H9 (cell line): ENCODE results near the gene DGKB. TPM values are rescaled to one million over a fixed set of nuclear protein-coding genes. Genes with fewer than 3 reads are reported as not detected.

Experiments
- DNase-seq: peaks from one replicate; pipeline ENCODE4 v3.0.0-alpha.2; 2017
- H2AFZ ChIP-seq: one replicate; pipeline ENCODE4 v1.6.1; 2013; ENCODE audit warnings: mild to moderate bottlenecking, low read length, control low read depth, moderate library complexity
- H2AK5ac ChIP-seq: 2 replicates; pipeline ENCODE4 v1.6.1; 2013; ENCODE audit warnings: low read length, control low read depth, mixed read lengths; ENCODE audit not compliant: insufficient read length
- H2BK120ac ChIP-seq: one replicate; pipeline ENCODE4 v1.6.1; 2013; ENCODE audit warnings: low read depth, mild to moderate bottlenecking, low read length, control low read depth, inconsistent platforms; ENCODE audit not compliant: poor library complexity, severe bottlenecking
- H2BK12ac ChIP-seq: 2 replicates; pipeline ENCODE4 v1.6.1; 2013; ENCODE audit warnings: low read length, control low read depth, mixed read lengths, low read depth; ENCODE audit not compliant: insufficient read length
- H2BK15ac ChIP-seq: 2 replicates; pipeline ENCODE4 v1.6.1; 2013; ENCODE audit warnings: low read depth, low read length, control low read depth
- H2BK20ac ChIP-seq: one replicate; pipeline ENCODE4 v1.6.1; 2013; ENCODE audit warnings: low read depth, mild to moderate bottlenecking, low read length, control low read depth, inconsistent platforms; ENCODE audit not compliant: poor library complexity, severe bottlenecking
- H2BK5ac ChIP-seq: 2 replicates; pipeline ENCODE4 v1.6.1; 2013; ENCODE audit warnings: low read length, control low read depth, mixed read lengths; ENCODE audit not compliant: insufficient read length
- H3K14ac ChIP-seq: 2 replicates; pipeline ENCODE4 v1.6.1; 2013; ENCODE audit warnings: low read length, control low read depth; ENCODE audit not compliant: insufficient read depth
- H3K18ac ChIP-seq: 2 replicates; pipeline ENCODE4 v1.6.1; 2013; ENCODE audit warnings: low read depth, mild to moderate bottlenecking, mixed read lengths, low read length, control low read depth; ENCODE audit not compliant: insufficient read length
- H3K23ac ChIP-seq: 2 replicates; pipeline ENCODE4 v1.6.1; 2013; ENCODE audit warnings: low read length, control low read depth, mixed read lengths, low read depth; ENCODE audit not compliant: insufficient read length
- H3K23me2 ChIP-seq: 2 replicates; pipeline ENCODE4 v1.6.1; 2013; ENCODE audit warnings: low read depth, mild to moderate bottlenecking, mixed read lengths, low read length, control low read depth; ENCODE audit not compliant: insufficient read length, poor library complexity, severe bottlenecking
- H3K27ac ChIP-seq: 2 replicates; pipeline ENCODE4 v1.5.1; 2013; ENCODE audit warnings: low read length, control low read depth, mixed read lengths, low read depth; ENCODE audit not compliant: insufficient read length
- H3K27me3 ChIP-seq: 2 replicates; pipeline ENCODE4 v1.6.1; 2013; ENCODE audit warnings: low read length, control low read depth, inconsistent platforms; ENCODE audit not compliant: insufficient read depth
- H3K4ac ChIP-seq: 2 replicates; pipeline ENCODE4 v1.6.1; 2013; ENCODE audit warnings: low read depth, mild to moderate bottlenecking, control low read depth, inconsistent platforms, low read length, moderate library complexity
- H3K4me1 ChIP-seq: 2 replicates; pipeline ENCODE4 v1.6.1; 2013; ENCODE audit warnings: low read length, control low read depth, inconsistent platforms; ENCODE audit not compliant: insufficient read depth
- H3K4me2 ChIP-seq: 2 replicates; pipeline ENCODE4 v1.6.1; 2013; ENCODE audit warnings: low read length, control low read depth, mixed read lengths; ENCODE audit not compliant: insufficient read length, insufficient read depth
- H3K56ac ChIP-seq: 2 replicates; pipeline ENCODE4 v1.6.1; 2013; ENCODE audit warnings: low read depth, mild to moderate bottlenecking, mixed read lengths, low read length, control low read depth; ENCODE audit not compliant: insufficient read length
- H3K79me1 ChIP-seq: 2 replicates; pipeline ENCODE4 v1.6.1; 2013; ENCODE audit warnings: low read depth, mild to moderate bottlenecking, moderate library complexity, low read length, control low read depth, inconsistent platforms; ENCODE audit not compliant: insufficient read depth, poor library complexity, severe bottlenecking
- H3K79me2 ChIP-seq: 2 replicates; pipeline ENCODE4 v1.6.1; 2013; ENCODE audit warnings: low read length, control low read depth, inconsistent platforms; ENCODE audit not compliant: insufficient read depth
- H3K9ac ChIP-seq: 2 replicates; pipeline ENCODE4 v1.6.1; 2013; ENCODE audit warnings: low read length, control low read depth, mixed read lengths; ENCODE audit not compliant: insufficient read length; ENCODE audit errors: extremely low read depth
- H3K9me3 ChIP-seq: one replicate; pipeline ENCODE4 v1.6.1; 2013; ENCODE audit warnings: low read depth, low read length, inconsistent platforms; ENCODE audit not compliant: control insufficient read depth
- H3T11ph ChIP-seq: one replicate; pipeline ENCODE4 v1.6.1; 2013; ENCODE audit warnings: mild to moderate bottlenecking, low read length, control low read depth, inconsistent platforms
- H4K20me1 ChIP-seq: one replicate; pipeline ENCODE4 v1.6.1; 2013; ENCODE audit not compliant: control insufficient read depth, insufficient read length, insufficient read depth
- H4K5ac ChIP-seq: 2 replicates; pipeline ENCODE4 v1.6.1; 2013; ENCODE audit warnings: low read depth, mild to moderate bottlenecking, mixed read lengths, low read length, control low read depth; ENCODE audit not compliant: insufficient read length
- H4K8ac ChIP-seq: replicated peaks from 2 replicates; pipeline ENCODE4 v1.6.1; 2013; ENCODE audit warnings: low read length, control low read depth, mixed read lengths, low read depth; ENCODE audit not compliant: insufficient read length
- H4K91ac ChIP-seq: 2 replicates; pipeline ENCODE4 v1.6.1; 2013; ENCODE audit warnings: low read depth, mild to moderate bottlenecking, moderate library complexity, mixed read lengths, low read length, control low read depth; ENCODE audit not compliant: insufficient read length
- H3K27ac Mint-ChIP-seq, 3 experiments: 2 replicates in 2 of 3; 3 replicates in 1 of 3; pipeline ENCODE4 v1.8.0; 2020 to 2021; ENCODE audit warnings: mixed read lengths in 3 of 3, mild to moderate bottlenecking in 1 of 3, moderate library complexity in 1 of 3
- H3K27me3 Mint-ChIP-seq: 2 replicates; pipeline ENCODE4 v1.8.0; 2021; ENCODE audit warnings: low read depth, mild to moderate bottlenecking, moderate library complexity, mixed read lengths
- H3K36me3 Mint-ChIP-seq, 3 experiments: 2 replicates in 2 of 3; 3 replicates in 1 of 3; pipeline ENCODE4 v1.8.0; 2020 to 2021; ENCODE audit warnings: low read depth in 3 of 3, mixed read lengths in 3 of 3; ENCODE audit not compliant: insufficient read depth in 1 of 3
- H3K4me1 Mint-ChIP-seq, 2 experiments: 2 replicates each; pipeline ENCODE4 v1.8.0; 2020; ENCODE audit warnings: mixed read lengths in 2 of 2
- H3K4me3 Mint-ChIP-seq, 2 experiments: 2 replicates in 1 of 2; 3 replicates in 1 of 2; pipeline ENCODE4 v1.8.0; 2020 to 2021; ENCODE audit warnings: mild to moderate bottlenecking in 2 of 2, mixed read lengths in 2 of 2, moderate library complexity in 1 of 2
- H3K9me3 Mint-ChIP-seq, 2 experiments: 2 replicates in 1 of 2; 3 replicates in 1 of 2; pipeline ENCODE4 v1.8.0; 2020; ENCODE audit warnings: mild to moderate bottlenecking in 2 of 2, mixed read lengths in 2 of 2, moderate library complexity in 1 of 2
- whole genome bisulfite sequencing: extraction: QIAGEN DNeasy Blood & Tissue Kit; methylation state at CpG from one replicate; pipeline ENCODE4 v1.1.7; 2013; ENCODE audit warnings: missing lambda C conversion rate, low lambda C conversion rate, mixed read lengths; ENCODE audit not compliant: insufficient read length; ENCODE audit errors: extremely low coverage; 5-methylcytosine and 5-hydroxymethylcytosine counted together
- total RNA-seq: library from RNA; stranded (reverse); gene quantifications from 2 replicates; pipeline ENCODE4 v1.2.1, GENCODE V29; 2021
- TF ChIP-seq, protein P1 (sequence below): fragments of 200-600 bp; sonication (generic); conservative IDR thresholded peaks from 3 replicates; pipeline ENCODE4 v1.8.0; 2021; ENCODE audit warnings: antibody characterized with exemption, mild to moderate bottlenecking

DGKB gene
- total RNA-seq, 1 experiment from 2014 or later = 0.26 TPM

DNA sequence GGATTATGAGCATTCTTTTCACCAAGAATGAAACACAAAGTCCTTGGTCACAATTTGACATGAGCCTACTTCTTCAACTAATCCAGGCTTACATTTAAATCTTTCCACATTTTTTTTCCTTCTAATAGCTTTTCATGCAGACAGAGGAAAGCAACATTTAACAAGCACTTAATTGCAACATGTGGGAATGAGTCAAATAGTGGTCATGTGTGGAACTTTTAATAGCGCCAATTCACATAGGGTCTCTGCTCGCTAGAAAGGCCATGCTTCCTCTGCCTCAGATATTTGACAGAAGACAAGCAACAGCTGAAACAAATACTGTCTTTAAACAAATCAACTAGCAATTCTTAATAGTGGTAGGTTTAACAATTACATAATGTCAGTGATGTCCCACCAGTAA is 627.2 kb downstream of the DGKB start:
- no peaks in the 10 kb centered on the region for H3K9me3 Mint-ChIP-seq
- H3K27ac Mint-ChIP-seq = no peak overlapping the region
- Histone ChIP-seq H3K27me3 (no peaks in the 10 kb centered on the region), H3K4me2 (no peak overlapping the region), H2BK15ac (no peak overlapping the region), H3K9me3 (no peaks in the 10 kb centered on the region), H2BK12ac (no peak overlapping the region), H3K79me1 (no peaks in the 10 kb centered on the region), H3K18ac (no peak overlapping the region), H3K9ac (no peak overlapping the region), H4K5ac (no peak overlapping the region), H3K79me2 (no peaks in the 10 kb centered on the region), H3K23me2 (no peaks in the 10 kb centered on the region), H2AFZ (no peak overlapping the region), H3T11ph (no peak overlapping the region), H2AK5ac (no peak overlapping the region), H3K23ac (no peak overlapping the region), H4K8ac (no peak overlapping the region), H3K4me1 (no peaks in the 10 kb centered on the region), H4K20me1 (no peaks in the 10 kb centered on the region), H4K91ac (no peak overlapping the region), H2BK120ac (no peak overlapping the region), H3K4ac (no peak overlapping the region), H3K14ac (no peak overlapping the region), H2BK5ac (no peak overlapping the region), H2BK20ac (no peak overlapping the region), H3K56ac (no peak overlapping the region), H3K27ac (no peak overlapping the region)
- no peaks in the 10 kb centered on the region for H3K27me3 Mint-ChIP-seq
- H3K4me3 Mint-ChIP-seq = no peak overlapping the region
- WGBS = no CpG with 5 or more reads among the region's 2 CpGs
- DNase-seq = no peak
- H3K4me1 Mint-ChIP-seq = peaks cover 18 to 31% of the 10 kb centered on the region in 2 experiments
- H3K36me3 Mint-ChIP-seq = no peaks in the 10 kb centered on the region
- TF ChIP-seq, protein P1, sequence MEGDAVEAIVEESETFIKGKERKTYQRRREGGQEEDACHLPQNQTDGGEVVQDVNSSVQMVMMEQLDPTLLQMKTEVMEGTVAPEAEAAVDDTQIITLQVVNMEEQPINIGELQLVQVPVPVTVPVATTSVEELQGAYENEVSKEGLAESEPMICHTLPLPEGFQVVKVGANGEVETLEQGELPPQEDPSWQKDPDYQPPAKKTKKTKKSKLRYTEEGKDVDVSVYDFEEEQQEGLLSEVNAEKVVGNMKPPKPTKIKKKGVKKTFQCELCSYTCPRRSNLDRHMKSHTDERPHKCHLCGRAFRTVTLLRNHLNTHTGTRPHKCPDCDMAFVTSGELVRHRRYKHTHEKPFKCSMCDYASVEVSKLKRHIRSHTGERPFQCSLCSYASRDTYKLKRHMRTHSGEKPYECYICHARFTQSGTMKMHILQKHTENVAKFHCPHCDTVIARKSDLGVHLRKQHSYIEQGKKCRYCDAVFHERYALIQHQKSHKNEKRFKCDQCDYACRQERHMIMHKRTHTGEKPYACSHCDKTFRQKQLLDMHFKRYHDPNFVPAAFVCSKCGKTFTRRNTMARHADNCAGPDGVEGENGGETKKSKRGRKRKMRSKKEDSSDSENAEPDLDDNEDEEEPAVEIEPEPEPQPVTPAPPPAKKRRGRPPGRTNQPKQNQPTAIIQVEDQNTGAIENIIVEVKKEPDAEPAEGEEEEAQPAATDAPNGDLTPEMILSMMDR = no peak
